Liver (tissue), 9 donors: ENCODE data around the gene RER1. TPM values are rescaled to one million over a fixed set of nuclear protein-coding genes. Genes with fewer than 3 reads are reported as not detected.

Experiments
- DNase-seq: peaks from one replicate; pipeline ENCODE4 v3.0.0-alpha.2; 2017; ENCODE audit warnings: low spot score
- H3K27ac ChIP-seq, 2 donors: one replicate each; pipeline ENCODE4 v1.7.0; 2013; ENCODE audit warnings: inconsistent platforms in 2 of 2, low read length in 2 of 2, control low read depth in 1 of 2, low read depth in 1 of 2, mild to moderate bottlenecking in 1 of 2
- H3K27me3 ChIP-seq, 4 donors: one replicate each; pipeline versions ENCODE4 v1.6.1 to v1.7.0; 2013; ENCODE audit warnings: low read length in 3 of 4, inconsistent platforms in 1 of 4, mild to moderate bottlenecking in 1 of 4, moderate library complexity in 1 of 4; ENCODE audit not compliant: control insufficient read depth in 4 of 4, insufficient read depth in 4 of 4
- H3K36me3 ChIP-seq, 4 donors: one replicate each; pipeline versions ENCODE4 v1.6.1 to v1.7.0; 2013; ENCODE audit warnings: low read length in 3 of 4, mild to moderate bottlenecking in 3 of 4, low read depth in 1 of 4, moderate library complexity in 1 of 4; ENCODE audit not compliant: control insufficient read depth in 4 of 4, insufficient read depth in 3 of 4
- H3K4me1 ChIP-seq, 4 donors: one replicate each; pipeline versions ENCODE4 v1.6.1 to v1.7.0; 2013; ENCODE audit warnings: low read length in 3 of 4, mild to moderate bottlenecking in 3 of 4, moderate library complexity in 1 of 4; ENCODE audit not compliant: control insufficient read depth in 4 of 4, insufficient read depth in 4 of 4
- H3K4me3 ChIP-seq, 3 donors: one replicate each; pipeline versions ENCODE4 v1.6.1 to v1.7.0; 2013; ENCODE audit warnings: low read length in 3 of 3, control low read depth in 1 of 3, low read depth in 1 of 3, mild to moderate bottlenecking in 1 of 3
- H3K9ac ChIP-seq, 2 donors: one replicate each; pipeline ENCODE4 v1.7.0; 2013; ENCODE audit warnings: low read length in 2 of 2, mild to moderate bottlenecking in 2 of 2, moderate library complexity in 2 of 2, control low read depth in 1 of 2, low read depth in 1 of 2
- H3K9me3 ChIP-seq, 4 donors: one replicate each; pipeline versions ENCODE4 v1.6.1 to v1.7.0; 2013; ENCODE audit warnings: low read length in 3 of 4; ENCODE audit not compliant: control insufficient read depth in 4 of 4
- ATF3 ChIP-seq: IDR thresholded peaks from 2 replicates; pipeline ENCODE4 v1.6.1; 2016; ENCODE audit warnings: antibody characterized with exemption
- CTCF ChIP-seq: fragments of 150-350 bp; IDR thresholded peaks from 2 replicates; pipeline ENCODE4 v1.5.1; 2017; ENCODE audit warnings: improper control_type of control experiment, low read depth, low read length; ENCODE audit not compliant: missing input control
- EGR1 ChIP-seq, 2 donors: IDR thresholded peaks; 2 replicates each; pipeline ENCODE4 v1.6.1; 2016 to 2018; ENCODE audit warnings: antibody characterized with exemption in 2 of 2, low read depth in 2 of 2
- FOXA2 ChIP-seq: IDR thresholded peaks from 2 replicates; pipeline ENCODE4 v1.6.1; 2016; ENCODE audit warnings: antibody characterized with exemption
- GABPA ChIP-seq, 2 donors: IDR thresholded peaks in 1 of 2; conservative IDR thresholded peaks in 1 of 2; 2 replicates each; pipeline ENCODE4 v1.6.1; 2016; ENCODE audit warnings: antibody characterized with exemption in 2 of 2, mild to moderate bottlenecking in 1 of 2, moderate library complexity in 1 of 2
- HNF4A ChIP-seq, 2 donors: conservative IDR thresholded peaks; 2 replicates each; pipeline ENCODE4 v1.6.1; 2016; ENCODE audit warnings: antibody characterized with exemption in 2 of 2, mild to moderate bottlenecking in 2 of 2
- HNF4G ChIP-seq: IDR thresholded peaks from 2 replicates; pipeline ENCODE4 v1.6.1; 2016; ENCODE audit warnings: antibody characterized with exemption
- JUND ChIP-seq, 2 donors: IDR thresholded peaks; 2 replicates each; pipeline ENCODE4 v1.6.1; 2016; ENCODE audit warnings: antibody characterized with exemption in 2 of 2
- NR2F2 ChIP-seq: IDR thresholded peaks from 2 replicates; pipeline ENCODE4 v1.6.1; 2016; ENCODE audit warnings: antibody characterized with exemption
- RAD21 ChIP-seq, 2 donors: IDR thresholded peaks; 2 replicates each; pipeline ENCODE4 v1.6.1; 2016; ENCODE audit warnings: antibody characterized with exemption in 2 of 2, mild to moderate bottlenecking in 2 of 2
- REST ChIP-seq: IDR thresholded peaks from 2 replicates; pipeline ENCODE4 v1.6.1; 2016; ENCODE audit warnings: antibody characterized with exemption, mild to moderate bottlenecking
- RXRA ChIP-seq, 2 donors: IDR thresholded peaks; 2 replicates each; pipeline ENCODE4 v1.6.1; 2017 to 2018; ENCODE audit warnings: antibody characterized with exemption in 2 of 2, mild to moderate bottlenecking in 1 of 2
- TAF1 ChIP-seq: conservative IDR thresholded peaks from 2 replicates; pipeline ENCODE4 v1.6.1; 2016; ENCODE audit warnings: antibody characterized with exemption, mild to moderate bottlenecking
- ZBTB33 ChIP-seq: IDR thresholded peaks from 2 replicates; pipeline ENCODE4 v1.6.1; 2016; ENCODE audit warnings: antibody characterized with exemption
- WGBS: extraction: QIAGEN DNeasy Blood & Tissue Kit; methylation state at CpG from one replicate; pipeline ENCODE4 v1.1.7; 2013; 5-methylcytosine and 5-hydroxymethylcytosine counted together
- polyA plus RNA-seq, 2 donors: library from polyadenylated mRNA; stranded (reverse) in 1 of 2; unstranded in 1 of 2; fragments of 200-250 nt in 1 of 2; fragments of >200 nt in 1 of 2; fragmentation: Nextera tagmentation in 1 of 2; extraction: Ambion mirVana in 1 of 2; gene quantifications; one replicate each; pipeline versions ENCODE4 v1.2.1 to v1.2.3, GENCODE V29; 2013 to 2015
- total RNA-seq, 2 donors: library from RNA; depleted of rRNA; stranded (reverse); fragments of >200 nt; gene quantifications; one replicate each; pipeline ENCODE4 v1.2.3, GENCODE V29; 2014
- donor health status: healthy.
- donor health status: healthy.
- donor health status: healthy.
- donor health status: healthy.
- donor health status: healthy.

Gene RER1
- total and polyA plus RNA-seq, 4 donors: 43.5 to 142 (median 89.7) TPM

- TF ChIP-seq REST: no peak
Measured at GRCh38 chr1:2417083-2417832, 25.6 kb downstream of the RER1 start (continued).

GRCh38 chr1:2417833-2418225 is 26.2 kb downstream of the RER1 start:
- Histone ChIP-seq H3K9me3 (peaks cover 0 to under 1% (median 0%) of the 10 kb centered on the region in 4 donors), H3K36me3 (no peaks in the 10 kb centered on the region), H3K9ac (no peak overlapping the region), H3K4me3 (no peak overlapping the region), H3K27ac (no peak overlapping the region), H3K27me3 (no peaks in the 10 kb centered on the region), H3K4me1 (peaks cover 9 to 19% (median 15%) of the 10 kb centered on the region in 4 donors)
- 75% methylated on average over 14 of the region's 14 CpGs for WGBS
- TF ChIP-seq RAD21 (IDR thresholded peaks at IDR 0.05): no peak
- TF ChIP-seq FOXA2: no peak
- TF ChIP-seq HNF4G: no peak
- no peak for TF ChIP-seq HNF4A (conservative IDR thresholded peaks at IDR 0.05)
- TF ChIP-seq GABPA (IDR thresholded peaks at IDR 0.05 in 1 of 2, conservative IDR thresholded peaks at IDR 0.05 in 1 of 2): no peak
- TF ChIP-seq REST: no peak
- DNase-seq: no peak

GRCh38 chr1:2418791-2419320 is 27.2 kb downstream of the RER1 start:
- no peak overlapping the region for H3K9ac ChIP-seq
- H3K27ac ChIP-seq: no peak overlapping the region
- no peak overlapping the region for H3K4me3 ChIP-seq
- H3K27me3 ChIP-seq: no peaks in the 10 kb centered on the region
- peaks cover 0 to 8% (median 2%) of the 10 kb centered on the region in 4 donors for H3K9me3 ChIP-seq
- 68% methylated on average over 16 of the region's 16 CpGs for WGBS
- H3K4me1 ChIP-seq: peaks cover 2 to 8% (median 7%) of the 10 kb centered on the region in 4 donors
- no peak for DNase-seq
- no peaks in the 10 kb centered on the region for H3K36me3 ChIP-seq
- no peak for TF ChIP-seq JUND (IDR thresholded peaks at IDR 0.05)
- no peak for TF ChIP-seq GABPA (IDR thresholded peaks at IDR 0.05 in 1 of 2, conservative IDR thresholded peaks at IDR 0.05 in 1 of 2)
- no peak for TF ChIP-seq ATF3
- TF ChIP-seq ZBTB33: no peak
- no peak for TF ChIP-seq CTCF
- TF ChIP-seq EGR1 (IDR thresholded peaks at IDR 0.05; ENCODE audit: low read depth in 2 of 2): no peak
- no peak for TF ChIP-seq RXRA (IDR thresholded peaks at IDR 0.05)
- TF ChIP-seq NR2F2: no peak
- no peak for TF ChIP-seq TAF1
